GM23248 (cell line): ENCODE results near the gene POLR3H. TPM values are rescaled to one million over a fixed set of nuclear protein-coding genes. Genes with fewer than 3 reads are reported as not detected.

Experiments used
- DNase-seq: peaks from one replicate; pipeline ENCODE4 v3.0.0-alpha.2; 2015
- H2AFZ ChIP-seq: fragments of 200-600 bp; sonication (generic); 2 replicates; pipeline ENCODE4 v1.6.1; 2016; ENCODE audit warnings: antibody characterized with exemption
- H3F3A ChIP-seq: fragments of 200-600 bp; sonication (generic); 2 replicates; pipeline ENCODE4 v1.6.1; 2016; ENCODE audit warnings: mild to moderate bottlenecking, antibody characterized with exemption, mixed run types; ENCODE audit not compliant: insufficient read depth
- H3K27ac ChIP-seq: fragments of 200-600 bp; sonication (generic); 2 replicates; pipeline ENCODE4 v1.5.1; 2016; ENCODE audit warnings: mild to moderate bottlenecking
- H3K27me3 ChIP-seq: fragments of 200-600 bp; sonication (generic); replicated peaks from 2 replicates; pipeline ENCODE4 v1.6.1; 2016; ENCODE audit warnings: mild to moderate bottlenecking; ENCODE audit not compliant: insufficient read depth
- H3K36me3 ChIP-seq: fragments of 200-600 bp; sonication (generic); 2 replicates; pipeline ENCODE4 v1.6.1; 2016; ENCODE audit warnings: low read depth, mild to moderate bottlenecking
- H3K4me1 ChIP-seq: fragments of 200-600 bp; sonication (generic); 2 replicates; pipeline ENCODE4 v1.6.1; 2016; ENCODE audit warnings: mild to moderate bottlenecking; ENCODE audit not compliant: insufficient read depth
- H3K4me2 ChIP-seq: fragments of 200-600 bp; sonication (generic); one replicate; pipeline ENCODE4 v1.6.1; 2016; ENCODE audit warnings: mild to moderate bottlenecking; ENCODE audit not compliant: unreplicated experiment
- H3K4me3 ChIP-seq: fragments of 200-600 bp; sonication (generic); 2 replicates; pipeline ENCODE4 v1.5.1; 2016; ENCODE audit warnings: mild to moderate bottlenecking
- H3K79me2 ChIP-seq: fragments of 200-600 bp; sonication (generic); 2 replicates; pipeline ENCODE4 v1.6.1; 2016; ENCODE audit warnings: mild to moderate bottlenecking; ENCODE audit not compliant: insufficient read depth
- H3K9ac ChIP-seq: fragments of 200-600 bp; sonication (generic); 2 replicates; pipeline ENCODE4 v1.6.1; 2016; ENCODE audit warnings: mild to moderate bottlenecking
- H3K9me2 ChIP-seq: fragments of 200-600 bp; sonication (generic); 2 replicates; pipeline ENCODE4 v1.6.1; 2016; ENCODE audit warnings: mixed run types, mild to moderate bottlenecking, moderate library complexity; ENCODE audit not compliant: insufficient read depth
- H3K9me3 ChIP-seq: fragments of 200-600 bp; sonication (generic); one replicate; pipeline ENCODE4 v1.6.1; 2017; ENCODE audit warnings: low read depth
- H4K20me1 ChIP-seq: fragments of 200-600 bp; sonication (generic); 2 replicates; pipeline ENCODE4 v1.6.0; 2016; ENCODE audit not compliant: insufficient read depth
- EZH2 ChIP-seq: fragments of 200-600 bp; sonication (generic); IDR thresholded peaks from 2 replicates; pipeline ENCODE4 v1.6.1; 2018; ENCODE audit warnings: antibody characterized with exemption, mild to moderate bottlenecking; ENCODE audit not compliant: insufficient read depth, poor library complexity, severe bottlenecking
- EZH2phosphoT487 ChIP-seq: fragments of 200-600 bp; sonication (generic); IDR thresholded peaks from 2 replicates; pipeline ENCODE4 v1.6.1; 2018; ENCODE audit warnings: antibody characterized with exemption, moderate library complexity, mild to moderate bottlenecking, low read depth; ENCODE audit not compliant: insufficient read depth
- WGBS, 2 experiments: methylation state at CpG; one replicate each; pipeline ENCODE4 v1.1.6; 2015 to 2017; ENCODE audit warnings: low lambda C conversion rate in 2 of 2, low coverage in 1 of 2; ENCODE audit errors: missing lambda C conversion rate in 2 of 2; 5-methylcytosine and 5-hydroxymethylcytosine counted together
- in situ Hi-C: fragments of 300-500 bp; cut with MboI; formaldehyde crosslinking; loops from 2 replicates; pipeline ENCODE4 v1.15.0; 2020
- polyA plus RNA-seq: library from polyadenylated mRNA; unstranded; fragments of >200 nt; fragmentation: Nextera tagmentation; extraction: Ambion mirVana; gene quantifications from 2 replicates; pipeline ENCODE4 v1.2.1, GENCODE V29; 2016
- total RNA-seq: library from RNA; depleted of rRNA; stranded (reverse); fragments of >200 nt; shearing (Covaris generic); gene quantifications from 2 replicates; pipeline ENCODE4 v1.2.3, GENCODE V29; 2014

The POLR3H gene
- total and polyA plus RNA-seq, 2 experiments from 2014 or later = 21.2 to 49.6 TPM

DNA sequence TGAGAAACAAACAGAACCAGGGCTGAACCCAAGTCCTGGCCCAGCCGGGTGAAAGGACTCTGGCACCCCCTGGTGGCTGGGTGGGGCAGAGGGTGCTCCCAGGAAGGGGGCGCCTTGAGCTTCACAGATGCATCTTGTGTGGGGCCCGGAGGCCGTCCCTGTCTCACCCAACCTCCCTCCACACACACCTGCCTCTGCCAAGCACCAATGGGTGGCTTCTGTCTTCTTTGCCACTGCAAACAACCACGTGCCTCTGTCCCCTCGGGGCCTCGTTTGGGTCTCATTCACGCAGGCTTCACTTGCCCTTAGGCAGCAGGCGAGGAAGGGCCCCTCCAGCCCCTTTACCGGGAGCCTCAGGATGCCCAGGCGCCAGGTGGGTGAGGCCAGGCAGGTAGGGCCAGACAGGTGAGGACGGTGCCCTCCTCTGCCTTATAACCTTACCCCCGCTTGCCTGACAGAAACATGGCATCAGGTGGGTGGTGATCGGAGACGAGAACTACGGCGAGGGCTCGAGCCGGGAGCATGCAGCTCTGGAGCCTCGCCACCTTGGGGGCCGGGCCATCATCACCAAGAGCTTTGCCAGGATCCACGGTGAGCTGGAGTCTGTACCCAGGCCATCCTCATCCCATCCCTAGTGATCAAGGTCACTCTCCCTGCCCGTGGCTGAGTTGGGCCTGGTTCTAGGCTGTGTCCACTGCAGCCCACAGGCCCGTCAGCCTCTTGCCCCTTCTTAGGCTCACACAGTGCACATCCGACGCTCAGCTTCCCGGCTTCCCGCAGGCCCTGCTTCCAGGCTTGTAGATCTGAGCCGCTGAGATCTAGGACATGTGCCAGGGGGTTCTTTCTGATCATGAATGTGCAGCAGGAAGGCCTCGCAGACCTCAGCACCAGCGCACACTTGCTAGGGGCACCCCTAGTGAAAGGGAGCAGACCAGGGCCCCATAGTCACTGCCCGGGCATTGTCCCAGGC is 17.2 kb downstream of the POLR3H start:
- H3K79me2 ChIP-seq = peaks cover 14% of the 10 kb centered on the region; the same call in 1 of the 2 replicates
- no peaks in the 10 kb centered on the region for H3K9me3 ChIP-seq
- WGBS, 2 experiments = 70 to 76% methylated on average over 30 to 31 of the region's 32 CpGs
- H3K4me3 ChIP-seq = no peak overlapping the region
- no peaks in the 10 kb centered on the region for H3K27me3 ChIP-seq
- peaks cover 24% of the 10 kb centered on the region for H3F3A ChIP-seq
- no peak for TF ChIP-seq EZH2phosphoT487
- in situ Hi-C loops = no loop called here
- H2AFZ ChIP-seq = no peak overlapping the region
- no peaks in the 10 kb centered on the region for H3K4me1 ChIP-seq
- H3K9me2 ChIP-seq = no peaks in the 10 kb centered on the region
- no peak overlapping the region for H3K4me2 ChIP-seq
- DNase-seq = peak; percentile 60
- peaks cover 7% of the 10 kb centered on the region; the same call in 1 of the 2 replicates for H3K36me3 ChIP-seq
- H4K20me1 ChIP-seq = no peaks in the 10 kb centered on the region
- H3K9ac ChIP-seq = no peak overlapping the region
- H3K27ac ChIP-seq = no peak overlapping the region

DNA sequence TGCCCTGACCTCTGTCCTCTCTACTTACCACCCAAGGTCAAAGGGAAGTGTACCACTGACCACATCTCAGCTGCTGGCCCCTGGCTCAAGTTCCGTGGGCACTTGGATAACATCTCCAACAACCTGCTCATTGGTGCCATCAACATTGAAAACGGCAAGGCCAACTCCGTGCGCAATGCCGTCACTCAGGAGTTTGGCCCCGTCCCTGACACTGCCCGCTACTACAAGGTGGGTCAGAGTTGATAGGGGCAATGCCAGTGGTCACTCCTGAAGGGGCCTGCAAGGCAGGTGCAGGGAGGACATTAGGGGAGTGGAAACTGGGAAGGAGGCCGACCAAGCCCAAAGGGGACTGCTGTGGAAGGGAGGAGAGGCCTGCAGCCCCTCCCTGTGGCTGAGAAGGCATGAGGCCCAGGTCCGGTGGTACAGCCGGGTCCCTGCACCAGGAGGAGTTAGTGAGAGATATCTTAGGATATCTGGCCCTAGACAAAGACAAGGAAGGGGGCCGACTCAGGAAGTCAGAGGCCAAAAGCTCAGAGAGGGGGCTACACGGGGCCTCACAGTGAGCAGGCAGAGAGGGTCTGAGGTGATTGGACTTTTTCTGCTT is 17.9 kb downstream of the POLR3H start:
- H2AFZ ChIP-seq = no peak overlapping the region

GRCh38 chr22:41525450-41526225 is 18.6 kb downstream of the POLR3H start:
- 87 to 88% methylated on average over 13 of the region's 13 CpGs for WGBS, 2 experiments
- H3K9ac ChIP-seq = no peak overlapping the region
- DNase-seq = no peak
- H3K9me3 ChIP-seq = no peaks in the 10 kb centered on the region
- H3K9me2 ChIP-seq = no peaks in the 10 kb centered on the region
- in situ Hi-C loops = no loop called here
- H4K20me1 ChIP-seq = no peaks in the 10 kb centered on the region
- H3K4me3 ChIP-seq = no peak overlapping the region
- H3K36me3 ChIP-seq = peaks cover 7% of the 10 kb centered on the region; the same call in 1 of the 2 replicates
- H3K4me2 ChIP-seq = no peak overlapping the region
- H2AFZ ChIP-seq = no peak overlapping the region
- TF ChIP-seq EZH2phosphoT487 = no peak
- TF ChIP-seq EZH2 = no peak
- no peak overlapping the region for H3K27ac ChIP-seq
- no peaks in the 10 kb centered on the region for H3K79me2 ChIP-seq
- no peaks in the 10 kb centered on the region for H3K4me1 ChIP-seq
- H3K27me3 ChIP-seq = no peaks in the 10 kb centered on the region
- H3F3A ChIP-seq = peaks cover 24% of the 10 kb centered on the region

More for the DNA sequence above, 17.9 kb downstream of the POLR3H start:
- Histone ChIP-seq H3K9me3 (no peaks in the 10 kb centered on the region), H3K27ac (no peak overlapping the region), H3F3A (peaks cover 24% of the 10 kb centered on the region), H3K4me3 (no peak overlapping the region), H3K9ac (no peak overlapping the region), H3K79me2 (0 out of 2 replicates have a peak, but pooled peaks cover 7% of the 10 kb centered on the region), H3K27me3 (no peaks in the 10 kb centered on the region), H3K36me3 (peaks cover 7% of the 10 kb centered on the region; the same call in 1 of the 2 replicates), H3K4me1 (no peaks in the 10 kb centered on the region), H3K4me2 (no peak overlapping the region), H3K9me2 (no peaks in the 10 kb centered on the region), H4K20me1 (no peaks in the 10 kb centered on the region)
- in situ Hi-C loops = no loop called here
- no peak for TF ChIP-seq EZH2
- TF ChIP-seq EZH2phosphoT487 = no peak
- DNase-seq = no peak
- 69 to 75% methylated on average over 10 to 12 of the region's 12 CpGs for WGBS, 2 experiments

DNA sequence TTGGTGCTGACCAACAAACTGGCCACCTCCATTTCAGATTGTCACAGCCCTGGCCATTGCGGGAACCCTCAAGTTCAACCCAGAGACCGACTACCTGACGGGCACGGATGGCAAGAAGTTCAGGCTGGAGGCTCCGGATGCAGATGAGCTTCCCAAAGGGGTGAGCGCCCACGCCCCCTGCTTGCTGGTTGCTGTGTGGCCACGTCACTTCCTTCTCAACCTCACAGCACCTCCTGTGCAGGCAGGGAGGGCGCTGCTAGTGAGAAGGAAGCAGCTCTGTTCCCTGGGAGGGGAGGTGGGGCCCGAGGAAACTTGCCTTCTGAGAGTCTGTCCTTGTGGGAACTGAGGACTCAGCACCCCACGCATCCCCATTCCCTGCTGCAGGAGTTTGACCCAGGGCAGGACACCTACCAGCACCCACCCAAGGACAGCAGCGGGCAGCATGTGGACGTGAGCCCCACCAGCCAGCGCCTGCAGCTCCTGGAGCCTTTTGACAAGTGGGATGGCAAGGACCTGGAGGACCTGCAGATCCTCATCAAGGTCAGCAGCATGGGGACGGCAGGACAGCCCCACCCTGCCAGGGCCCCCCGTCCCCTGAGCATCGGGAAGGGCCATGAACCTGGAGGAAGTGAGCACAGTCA is 19.3 kb downstream of the POLR3H start:
- no peak overlapping the region for H3K4me3 ChIP-seq
- no peak for DNase-seq
- no peaks in the 10 kb centered on the region for H3K79me2 ChIP-seq
- peaks cover 7% of the 10 kb centered on the region; the same call in 1 of the 2 replicates for H3K36me3 ChIP-seq
- no peak overlapping the region for H3K4me2 ChIP-seq
- no peak overlapping the region for H2AFZ ChIP-seq
- 80 to 86% methylated on average over 16 to 17 of the region's 17 CpGs for WGBS, 2 experiments
- no peak for TF ChIP-seq EZH2phosphoT487
- TF ChIP-seq EZH2 = no peak
- no peak overlapping the region for H3K9ac ChIP-seq
- in situ Hi-C loops = no loop called here
- H3K27me3 ChIP-seq = no peaks in the 10 kb centered on the region
- H3F3A ChIP-seq = peaks cover 24% of the 10 kb centered on the region
- no peaks in the 10 kb centered on the region for H4K20me1 ChIP-seq
- H3K27ac ChIP-seq = no peak overlapping the region
- H3K4me1 ChIP-seq = no peaks in the 10 kb centered on the region
- H3K9me3 ChIP-seq = no peaks in the 10 kb centered on the region
- no peaks in the 10 kb centered on the region for H3K9me2 ChIP-seq
